Epithelial cell of esophagus (primary cell): ENCODE data around the gene GAL.

Source experiments
- DNase-seq: peaks from one replicate; pipeline ENCODE4 v3.0.0; 2010; ENCODE audit warnings: low read depth
- H3K4me3 ChIP-seq: 2 replicates; pipeline ENCODE4 v1.5.1; 2011; ENCODE audit warnings: mild to moderate bottlenecking, low read length, control low read depth
- CTCF ChIP-seq: IDR thresholded peaks from 2 replicates; pipeline ENCODE4 v1.5.1; 2011; ENCODE audit warnings: low read depth, mild to moderate bottlenecking, low read length, control low read depth, inconsistent platforms; ENCODE audit not compliant: insufficient read depth; ENCODE audit errors: missing control alignments

The GAL gene

GRCh38 chr11:68655406-68655805, 28.9 kb upstream of the GAL start:
- TF ChIP-seq CTCF: no peak
- DNase-seq: no peak

GRCh38 chr11:68655806-68656205, 28.5 kb upstream of the GAL start:
- H3K4me3 ChIP-seq: no peak overlapping the region
- TF ChIP-seq CTCF: no peak
- DNase-seq: no peak

More at GRCh38 chr11:68655406-68655805, 28.9 kb upstream of the GAL start:
- no peak overlapping the region for H3K4me3 ChIP-seq

GRCh38 chr11:68657021-68657780, 27.1 kb upstream of the GAL start:
- TF ChIP-seq CTCF: no peak
- DNase-seq: no peak
- no peak overlapping the region for H3K4me3 ChIP-seq

GRCh38 chr11:68658097-68658496, 26.2 kb upstream of the GAL start:
- H3K4me3 ChIP-seq: no peak overlapping the region
- TF ChIP-seq CTCF: no peak
- no peak for DNase-seq

GRCh38 chr11:68658661-68659060, 25.7 kb upstream of the GAL start:
- no peak for DNase-seq
- no peak overlapping the region for H3K4me3 ChIP-seq
- no peak for TF ChIP-seq CTCF

GRCh38 chr11:68659158-68659921, 25.0 kb upstream of the GAL start:
- TF ChIP-seq CTCF: no peak

More at GRCh38 chr11:68659158-68659921, 25.0 kb upstream of the GAL start:
- H3K4me3 ChIP-seq: no peak overlapping the region
- peak; percentile 72 for DNase-seq
